ENCODE data around the gene OXTR.
"Not testable (repeated sequence)": the region's sequence is repeated elsewhere in the genome, so short reads cannot be mapped to it uniquely, and the experiment has no call there.

Gene OXTR

DNA sequence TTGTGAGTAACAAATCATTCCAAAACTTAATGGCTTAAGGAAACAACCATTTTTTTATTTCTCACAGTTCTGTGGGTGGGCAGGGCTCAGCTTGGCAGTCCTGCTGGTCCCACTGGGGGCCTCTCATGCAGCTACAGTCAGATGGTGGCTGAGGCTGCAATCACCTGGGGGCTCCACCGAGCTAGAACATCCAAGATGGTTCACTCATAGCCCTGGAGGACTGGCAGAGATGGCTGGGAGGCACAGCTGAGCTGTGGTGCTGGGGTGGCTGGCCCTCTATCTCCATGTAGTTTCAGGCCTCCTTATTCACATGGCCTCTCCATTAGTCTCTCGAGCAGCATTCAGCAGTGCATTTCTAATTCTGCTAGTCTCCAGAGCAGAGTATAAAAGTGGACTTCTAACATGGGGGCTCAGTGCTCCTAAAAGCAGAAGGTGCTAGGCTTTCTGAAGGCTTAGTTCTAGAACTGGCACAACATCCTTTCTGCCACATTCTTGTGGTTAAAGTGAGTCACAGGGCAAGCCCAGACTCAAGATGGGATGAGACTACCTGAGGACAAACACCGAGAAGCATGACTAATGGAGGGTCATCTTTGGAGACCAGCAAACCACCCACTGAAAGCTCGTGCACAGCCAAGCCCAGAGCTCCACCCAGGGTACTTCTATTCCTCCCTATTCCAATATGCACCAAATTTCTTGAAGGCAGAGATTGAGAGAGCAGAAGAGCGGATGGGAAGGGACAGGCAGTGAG is 29.5 kb downstream of the OXTR start:
- peak; percentile 46 for DNase-seq

DNA sequence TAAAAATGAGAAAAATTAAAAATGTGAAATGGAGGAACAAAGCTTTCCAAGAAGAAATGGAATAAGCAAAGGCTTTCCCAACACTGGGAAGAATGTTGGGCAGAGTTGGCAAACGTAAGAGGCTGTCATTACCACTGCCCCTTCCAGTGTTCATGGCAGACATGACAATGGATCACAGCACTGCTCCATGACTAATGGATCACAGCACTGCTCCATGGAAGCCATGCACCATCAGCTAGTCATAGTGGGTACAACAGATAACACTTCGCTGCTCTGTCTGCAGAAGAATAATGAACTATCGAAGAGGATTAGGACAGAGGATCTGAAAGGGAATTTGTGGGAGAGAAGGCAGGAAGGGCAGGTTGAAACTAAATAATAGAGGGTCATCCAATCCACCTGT is 30.8 kb downstream of the OXTR start:
- no peak for DNase-seq

DNA sequence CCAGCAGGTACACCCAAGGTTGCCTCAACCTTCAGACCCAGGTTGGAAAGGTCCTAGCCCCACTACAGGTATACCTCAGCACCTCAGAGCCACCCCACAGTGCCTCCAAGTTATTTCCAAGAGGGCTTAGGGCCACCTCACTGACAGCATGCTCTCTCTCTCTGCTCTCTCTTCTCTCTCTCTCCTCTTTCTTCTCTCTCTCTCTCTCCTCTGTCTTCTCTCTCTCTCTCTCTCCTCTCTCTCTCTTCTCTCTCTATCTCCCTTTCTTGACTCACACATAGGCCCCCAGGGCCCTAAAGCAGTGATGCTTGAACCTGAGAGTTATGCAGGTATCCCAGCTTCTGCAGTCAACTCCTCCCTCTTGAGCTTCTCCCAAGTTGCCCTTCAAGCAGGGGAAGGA is 31.6 kb downstream of the OXTR start:
- no peak for DNase-seq

DNA sequence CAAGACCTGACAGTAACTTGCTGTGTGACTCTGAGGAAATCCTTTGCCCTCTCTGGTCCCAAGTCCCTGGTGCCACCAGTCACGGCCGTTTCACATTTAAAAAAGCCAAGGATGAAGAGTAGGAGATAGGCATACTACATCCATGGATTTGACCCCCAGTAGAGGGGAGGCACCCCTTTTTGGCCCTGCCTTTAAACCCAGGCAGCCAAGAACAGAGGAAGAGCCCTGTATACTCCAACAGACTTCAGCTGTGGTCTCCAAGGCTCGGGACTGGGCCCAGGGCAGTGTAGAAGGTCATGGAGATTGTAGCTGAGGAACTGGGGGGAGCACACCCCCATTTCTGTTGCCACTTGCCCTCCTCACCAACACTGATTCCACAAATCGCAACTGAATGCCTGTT is 32.1 kb downstream of the OXTR start:
- no peak for DNase-seq

- no peak for DNase-seq
These were observed 33.0 kb downstream of the OXTR start for GRCh38 chr3:8736436-8736835.

- no peak for DNase-seq
These were observed 34.5 kb downstream of the OXTR start for GRCh38 chr3:8734908-8735307.

DNA sequence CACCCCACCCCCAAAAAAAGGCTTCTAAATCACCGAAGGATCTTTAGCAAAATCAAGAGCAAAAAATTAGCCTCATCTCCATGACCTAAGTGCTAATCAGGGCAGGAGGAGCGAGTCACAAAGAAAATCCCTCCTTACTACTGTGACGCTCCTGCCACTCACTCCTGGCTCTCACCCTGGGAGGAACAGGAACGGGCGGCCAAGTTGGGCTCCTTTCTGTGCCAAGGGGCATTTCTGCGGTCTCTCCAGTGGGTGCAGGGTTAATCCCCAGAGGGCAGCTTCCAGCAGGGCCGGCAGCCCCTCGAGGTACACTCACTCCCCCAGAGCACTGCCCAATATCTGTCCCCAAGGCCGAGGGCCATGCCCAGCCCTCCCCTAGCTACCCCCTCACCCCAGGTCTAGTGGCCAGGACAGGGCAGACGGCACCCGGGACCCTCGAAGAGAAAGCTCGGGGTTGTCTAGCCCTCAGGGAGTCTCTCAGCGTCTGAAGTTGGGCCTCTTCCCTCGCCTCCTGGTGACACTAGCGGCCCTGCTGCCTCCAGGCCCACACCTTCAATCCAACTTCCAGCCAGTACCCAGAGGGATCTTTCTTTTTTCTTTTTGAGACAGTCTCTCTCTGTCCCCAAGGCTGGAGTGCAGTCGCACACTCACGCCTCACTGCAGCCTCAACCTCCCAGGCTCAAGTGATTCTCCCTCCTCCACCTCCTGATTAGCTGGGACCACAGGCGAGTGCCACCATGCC is 35.1 kb downstream of the OXTR start:
- no peak for DNase-seq

- DNase-seq: no peak
These were observed 35.9 kb downstream of the OXTR start, which contains the start of gene CAV3 for GRCh38 chr3:8733332-8734094. CAV3 (plus strand) TSS chr3:8733802; CDS start chr3:8733877, 75 bp downstream.

GRCh38 chr3:8732413-8732812 is 37.0 kb downstream of the OXTR start:
- DNase-seq: no peak

- no peak for DNase-seq
These were observed 38.8 kb downstream of the OXTR start for GRCh38 chr3:8730656-8731055.

GRCh38 chr3:8729479-8729878 is 39.9 kb downstream of the OXTR start:
- DNase-seq: no peak

GRCh38 chr3:8727605-8728512 is 41.6 kb downstream of the OXTR start:
- no peak for DNase-seq

DNA sequence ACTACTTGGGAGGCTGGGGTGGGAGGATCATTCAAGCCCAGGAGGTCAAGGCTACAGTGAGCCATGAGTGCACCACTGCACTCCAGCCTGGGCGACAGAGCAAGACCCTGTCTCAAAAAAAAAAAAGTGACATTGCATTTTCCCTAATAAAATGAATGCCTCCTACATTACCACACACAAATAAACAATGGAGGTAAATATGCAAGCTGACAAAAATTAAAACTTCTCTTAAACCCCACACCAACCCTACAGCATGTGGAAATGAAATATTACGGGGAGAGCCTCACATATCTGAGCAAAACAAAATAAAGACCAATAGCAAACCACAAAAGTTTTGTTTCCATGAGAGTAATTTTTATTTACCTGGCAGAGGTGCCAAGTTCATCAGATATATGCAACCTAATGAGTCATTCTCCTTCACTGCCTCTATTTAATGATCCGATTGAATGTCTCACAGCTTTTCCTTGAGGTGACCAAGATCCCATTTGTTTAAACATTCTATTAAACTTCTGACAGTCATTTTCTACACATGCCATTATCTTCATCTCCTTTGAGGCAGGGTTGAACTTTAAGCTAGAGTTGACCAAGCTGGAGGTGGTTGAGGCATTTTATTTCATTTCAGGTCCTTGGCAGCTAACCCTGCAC is 45.2 kb downstream of the OXTR start:
- DNase-seq: no peak

DNA sequence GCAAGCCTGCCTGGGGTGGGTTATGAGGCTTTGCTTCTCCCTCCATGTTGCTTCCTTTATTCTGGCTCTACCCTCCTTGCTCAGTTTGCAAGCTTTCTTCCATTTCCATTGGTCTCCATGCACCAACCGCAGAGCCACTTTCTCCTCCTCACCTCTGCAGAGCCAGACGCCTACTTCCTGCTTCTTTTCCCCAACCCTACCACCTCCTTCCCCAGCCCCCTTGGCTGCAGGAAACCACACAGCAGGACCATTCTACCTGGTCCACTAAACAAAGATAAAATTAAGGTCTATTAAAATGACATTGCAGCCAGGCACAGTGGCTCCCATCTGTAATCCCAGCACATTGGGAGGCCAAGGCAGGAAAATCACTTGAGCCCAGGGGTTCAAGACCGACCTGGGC is 45.8 kb downstream of the OXTR start:
- no peak for DNase-seq

DNA sequence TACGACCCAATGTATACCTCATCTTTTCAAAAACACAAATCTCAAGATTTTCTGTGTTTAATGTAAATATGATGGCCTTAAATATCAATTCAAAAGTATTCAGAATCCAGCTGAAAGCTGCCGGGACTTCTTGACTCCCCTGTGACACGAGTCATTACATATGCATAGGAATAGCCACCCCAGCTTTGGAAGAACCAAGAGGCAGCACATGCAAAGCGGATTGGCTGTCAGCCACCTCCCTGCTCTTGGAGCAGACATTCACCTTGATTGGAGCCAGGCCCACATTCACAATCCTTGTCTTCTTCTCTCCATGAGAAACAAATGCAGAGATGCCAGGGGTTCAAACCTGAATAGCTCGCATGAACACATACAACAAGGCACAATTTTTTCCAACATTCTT is 46.6 kb downstream of the OXTR start:
- DNase-seq: no peak

- not testable (repeated sequence) for DNase-seq
These were observed 53.7 kb downstream of the OXTR start for GRCh38 chr3:8715757-8716156.

GRCh38 chr3:8713901-8714759 is 55.3 kb downstream of the OXTR start:
- peak; percentile 10 for DNase-seq

- no peak for DNase-seq
These were observed 56.5 kb downstream of the OXTR start for GRCh38 chr3:8712908-8713255.

GRCh38 chr3:8712045-8712907 is 57.1 kb downstream of the OXTR start:
- no peak for DNase-seq
